Memory B cell (primary cell): ENCODE data around the gene DCK.
"Not testable (repeated sequence)": the region's sequence is repeated elsewhere in the genome, so short reads cannot be mapped to it uniquely, and the experiment has no call there.

Experiments
- ATAC-seq: fragments of 150-1000 bp; cut with Tn5 transposase; 2 replicates; pipeline ENCODE4 v1.10.0; 2021; ENCODE audit warnings: low read depth, mild to moderate bottlenecking, moderate library complexity
- DNase-seq, 2 donors: peaks; one replicate each; pipeline ENCODE4 v3.0.0; 2022; ENCODE audit warnings: low spot score in 2 of 2
- H3K27ac Mint-ChIP-seq: one replicate; pipeline ENCODE4 v1.8.0; 2022; ENCODE audit warnings: mild to moderate bottlenecking, moderate library complexity, mixed read lengths
- H3K27me3 Mint-ChIP-seq: one replicate; pipeline ENCODE4 v1.8.0; 2022; ENCODE audit warnings: mixed read lengths
- H3K36me3 Mint-ChIP-seq: one replicate; pipeline ENCODE4 v1.8.0; 2022; ENCODE audit warnings: mild to moderate bottlenecking, mixed read lengths
- H3K4me1 Mint-ChIP-seq: one replicate; pipeline ENCODE4 v1.8.0; 2022; ENCODE audit warnings: mixed read lengths
- H3K4me3 Mint-ChIP-seq: one replicate; pipeline ENCODE4 v1.8.0; 2022; ENCODE audit warnings: mild to moderate bottlenecking, moderate library complexity, mixed read lengths
- H3K9me3 Mint-ChIP-seq: one replicate; pipeline ENCODE4 v1.8.0; 2022; ENCODE audit warnings: mixed read lengths

Gene DCK

GRCh38 chr4:71059573-71059972 lies 66.1 kb downstream of the DCK start:
- not testable (repeated sequence) for H3K4me1 Mint-ChIP-seq, H3K27me3 Mint-ChIP-seq, H3K36me3 Mint-ChIP-seq, DNase-seq, H3K9me3 Mint-ChIP-seq, H3K4me3 Mint-ChIP-seq, H3K27ac Mint-ChIP-seq, ATAC-seq

- Mint-ChIP-seq H3K4me3 (no peak overlapping the region), H3K9me3 (no peaks in the 10 kb centered on the region), H3K4me1 (no peaks in the 10 kb centered on the region), H3K27me3 (no peaks in the 10 kb centered on the region), H3K36me3 (no peaks in the 10 kb centered on the region), H3K27ac (no peak overlapping the region)
- ATAC-seq (no peak), DNase-seq (no peak)
Observed at GRCh38 chr4:71062436-71062835, 69.0 kb downstream of the DCK start.

GRCh38 chr4:71063711-71064110 lies 70.3 kb downstream of the DCK start:
- DNase-seq, result no peak
- H3K9me3 Mint-ChIP-seq, result no peaks in the 10 kb centered on the region
- H3K4me1 Mint-ChIP-seq, result no peaks in the 10 kb centered on the region
- H3K4me3 Mint-ChIP-seq, result no peak overlapping the region
- ATAC-seq, result no peak
- no peaks in the 10 kb centered on the region for H3K27me3 Mint-ChIP-seq
- H3K36me3 Mint-ChIP-seq, result no peaks in the 10 kb centered on the region
- no peak overlapping the region for H3K27ac Mint-ChIP-seq

- H3K4me3 Mint-ChIP-seq, result no peak overlapping the region
- H3K4me1 Mint-ChIP-seq, result no peaks in the 10 kb centered on the region
- DNase-seq (no peak), ATAC-seq (no peak)
- H3K9me3 Mint-ChIP-seq, result no peaks in the 10 kb centered on the region
- H3K27ac Mint-ChIP-seq, result no peak overlapping the region
- H3K27me3 Mint-ChIP-seq, result no peaks in the 10 kb centered on the region
- H3K36me3 Mint-ChIP-seq, result no peaks in the 10 kb centered on the region
Observed at GRCh38 chr4:71064521-71064920, 71.1 kb downstream of the DCK start.

- ATAC-seq, result no peak
- DNase-seq, result no peak
- H3K4me3 Mint-ChIP-seq, result no peak overlapping the region
- H3K27me3 Mint-ChIP-seq, result no peaks in the 10 kb centered on the region
- no peaks in the 10 kb centered on the region for H3K4me1 Mint-ChIP-seq
- H3K36me3 Mint-ChIP-seq, result no peaks in the 10 kb centered on the region
- no peak overlapping the region for H3K27ac Mint-ChIP-seq
- no peaks in the 10 kb centered on the region for H3K9me3 Mint-ChIP-seq
Observed at GRCh38 chr4:71065991-71066510, 72.6 kb downstream of the DCK start.

GRCh38 chr4:71066737-71067716 lies 73.6 kb downstream of the DCK start:
- DNase-seq (no peak), ATAC-seq (no peak)
- no peaks in the 10 kb centered on the region for H3K36me3 Mint-ChIP-seq
- H3K27ac Mint-ChIP-seq, result no peak overlapping the region
- H3K4me3 Mint-ChIP-seq, result no peak overlapping the region
- H3K27me3 Mint-ChIP-seq, result no peaks in the 10 kb centered on the region
- H3K9me3 Mint-ChIP-seq, result no peaks in the 10 kb centered on the region
- H3K4me1 Mint-ChIP-seq, result no peaks in the 10 kb centered on the region

- Mint-ChIP-seq H3K4me3 (no peak overlapping the region), H3K27me3 (no peaks in the 10 kb centered on the region), H3K27ac (no peak overlapping the region), H3K36me3 (no peaks in the 10 kb centered on the region), H3K9me3 (no peaks in the 10 kb centered on the region), H3K4me1 (no peaks in the 10 kb centered on the region)
- ATAC-seq, result no peak
- DNase-seq, result no peak
Observed at GRCh38 chr4:71069063-71069462, 75.6 kb downstream of the DCK start.

GRCh38 chr4:71070015-71070414 lies 76.6 kb downstream of the DCK start:
- Mint-ChIP-seq H3K27me3 (peaks cover 3% of the 10 kb centered on the region), H3K4me1 (no peaks in the 10 kb centered on the region), H3K9me3 (no peaks in the 10 kb centered on the region), H3K36me3 (no peaks in the 10 kb centered on the region), H3K27ac (no peak overlapping the region), H3K4me3 (no peak overlapping the region)
- ATAC-seq (no peak), DNase-seq (no peak)

- H3K27me3 Mint-ChIP-seq, result peaks cover 5% of the 10 kb centered on the region
- no peak overlapping the region for H3K4me3 Mint-ChIP-seq
- H3K4me1 Mint-ChIP-seq, result no peaks in the 10 kb centered on the region
- ATAC-seq, result no peak
- H3K9me3 Mint-ChIP-seq, result no peaks in the 10 kb centered on the region
- DNase-seq, result no peak
- H3K27ac Mint-ChIP-seq, result no peak overlapping the region
- no peaks in the 10 kb centered on the region for H3K36me3 Mint-ChIP-seq
Observed at GRCh38 chr4:71074452-71075299, 81.2 kb downstream of the DCK start.
